A549 treated with Mapracorat at 1 μM for 4 hours (cell line): ENCODE results near the gene MEF2A. TPM values are rescaled to one million over a fixed set of nuclear protein-coding genes. Genes with fewer than 3 reads are reported as not detected.

Experiments used
- total RNA-seq: library from RNA; stranded (reverse); fragments of 200-300 nt; extraction: Qiagen RNA extraction; gene quantifications from 5 replicates; pipeline ENCODE4 v1.2.3, GENCODE V29; 2022

MEF2A gene
- total RNA-seq = 11.3 to 16.8 TPM (median 14.9 TPM) in 5 replicates

GRCh38 chr15:99565299-99566156 lies at the start of gene MEF2A:
Gene MEF2A, plus strand, starts transcription at chr15:99565984. Its CDS starts 67,136 bp downstream, at chr15:99633120.

DNA sequence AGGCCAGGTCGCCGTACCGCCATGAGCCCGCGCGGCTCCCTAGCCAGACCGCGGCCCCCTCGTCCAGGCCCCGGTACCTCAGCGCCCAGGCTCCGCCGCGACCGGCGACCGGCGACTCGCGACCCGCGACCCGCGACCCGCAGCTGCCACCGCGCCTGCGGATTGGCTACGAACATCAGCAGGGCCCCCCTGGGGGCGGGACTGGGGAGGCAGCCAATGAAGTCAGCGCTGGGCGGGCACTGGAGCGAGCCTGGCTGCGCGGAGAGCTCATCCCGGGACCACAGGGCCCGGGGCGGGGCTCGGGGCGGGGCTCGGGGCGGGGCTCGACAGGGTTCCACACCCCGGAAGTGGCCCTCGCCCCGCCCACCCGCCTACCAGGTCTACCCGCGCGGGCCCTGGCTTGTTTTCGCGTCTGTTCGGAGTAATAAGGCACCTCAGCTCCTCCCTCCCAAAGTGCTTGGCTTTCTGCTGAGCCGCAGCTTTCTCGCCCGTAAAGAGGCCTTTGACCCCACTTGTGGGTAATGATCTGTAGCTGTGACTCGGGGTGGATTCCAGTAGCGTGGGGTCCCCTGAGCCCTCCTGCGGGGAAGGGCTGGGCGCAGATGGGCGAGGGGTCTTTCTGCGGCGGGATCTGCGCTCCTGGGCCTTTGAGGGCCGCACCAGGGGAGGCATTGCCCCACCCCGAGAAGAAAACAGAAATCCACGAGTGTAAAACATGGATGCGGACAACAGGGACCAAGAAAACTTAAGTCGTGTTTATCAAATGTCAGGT lies 167.7 kb downstream of the MEF2A start, which contains the start of gene LYSMD4:
LYSMD4 (minus strand) TSS at position 170 of the 772 bp plus-strand sequence. CDS start 1,438 bp downstream, outside the sequence.

Other genes starting within 250 kb of the MEF2A start
- gene LYSMD4, start 167.5 kb downstream of the MEF2A start, total RNA-seq = 3.3 to 4.6 TPM (median 4.2 TPM) in 5 replicates